ENCODE measurements around the gene FAM81B. TPM values are rescaled to one million over a fixed set of nuclear protein-coding genes. Genes with fewer than 3 reads are reported as not detected.

The FAM81B gene
- total RNA-seq, 1 experiment from 2014 or later = not detected

- ChIA-PET CTCF (no interaction called here), POLR2A (ENCODE audit: low non-redundant PET) (no interaction called here)
- Histone ChIP-seq H3K4me1 (ENCODE audit: insufficient read depth, low read length, poor library complexity, severe bottlenecking) (no peaks in the 10 kb centered on the region), H3K27me3 (replicated peaks; ENCODE audit: insufficient read depth, low read depth, low read length, poor library complexity) (no peaks in the 10 kb centered on the region), H3K9me3 (ENCODE audit: low read depth, low read length, poor library complexity, severe bottlenecking) (no peaks in the 10 kb centered on the region), H3K4me3 (ENCODE audit: low read depth, low read length, poor library complexity, severe bottlenecking) (no peak overlapping the region), H3K27ac (ENCODE audit: low read depth, low read length, poor library complexity, severe bottlenecking) (no peak overlapping the region), H3K36me3 (ENCODE audit: insufficient read depth, low read length, poor library complexity, severe bottlenecking) (no peaks in the 10 kb centered on the region)
- no peak for DNase-seq (ENCODE audit: low spot score)
- TF ChIP-seq CTCF (conservative IDR thresholded peaks at IDR 0.05; ENCODE audit: low read depth, low read length) = no peak
- no peak for TF ChIP-seq EZH2 (IDR thresholded peaks at IDR 0.05; ENCODE audit: borderline replicate concordance, low read depth, low read length, poor library complexity, severe bottlenecking)
- BruUV-seq (replicated peaks) = no TSS peak
- intact Hi-C loops (cut with micrococcal nuclease; ENCODE audit: unreplicated experiment) = no loop called here
Measured at GRCh38 chr5:95424016-95424415, 32.9 kb downstream of the FAM81B start.

GRCh38 chr5:95424526-95424925, 33.4 kb downstream of the FAM81B start:
- Histone ChIP-seq H3K27ac (ENCODE audit: low read depth, low read length, poor library complexity, severe bottlenecking) (no peak overlapping the region), H3K4me3 (ENCODE audit: low read depth, low read length, poor library complexity, severe bottlenecking) (no peak overlapping the region), H3K4me1 (ENCODE audit: insufficient read depth, low read length, poor library complexity, severe bottlenecking) (no peaks in the 10 kb centered on the region), H3K9me3 (ENCODE audit: low read depth, low read length, poor library complexity, severe bottlenecking) (no peaks in the 10 kb centered on the region), H3K27me3 (replicated peaks; ENCODE audit: insufficient read depth, low read depth, low read length, poor library complexity) (no peaks in the 10 kb centered on the region), H3K36me3 (ENCODE audit: insufficient read depth, low read length, poor library complexity, severe bottlenecking) (no peaks in the 10 kb centered on the region)
- no peak for DNase-seq (ENCODE audit: low spot score)
- CTCF ChIA-PET = no interaction called here
- intact Hi-C loops (cut with micrococcal nuclease; ENCODE audit: unreplicated experiment) = no loop called here
- no TSS peak for BruUV-seq (replicated peaks)
- TF ChIP-seq CTCF (conservative IDR thresholded peaks at IDR 0.05; ENCODE audit: low read depth, low read length) (no peak), EZH2 (IDR thresholded peaks at IDR 0.05; ENCODE audit: borderline replicate concordance, low read depth, low read length, poor library complexity, severe bottlenecking) (no peak)
- POLR2A ChIA-PET (ENCODE audit: low non-redundant PET) = no interaction called here

GRCh38 chr5:95426227-95426626, 35.1 kb downstream of the FAM81B start:
- no peak overlapping the region for H3K4me3 ChIP-seq (ENCODE audit: low read depth, low read length, poor library complexity, severe bottlenecking)
- no peaks in the 10 kb centered on the region for H3K4me1 ChIP-seq (ENCODE audit: insufficient read depth, low read length, poor library complexity, severe bottlenecking)
- H3K36me3 ChIP-seq (ENCODE audit: insufficient read depth, low read length, poor library complexity, severe bottlenecking) = no peaks in the 10 kb centered on the region
- no TSS peak for BruUV-seq (replicated peaks)
- TF ChIP-seq CTCF (conservative IDR thresholded peaks at IDR 0.05; ENCODE audit: low read depth, low read length) (no peak), EZH2 (IDR thresholded peaks at IDR 0.05; ENCODE audit: borderline replicate concordance, low read depth, low read length, poor library complexity, severe bottlenecking) (no peak)
- POLR2A ChIA-PET (ENCODE audit: low non-redundant PET) = no interaction called here
- intact Hi-C loops (cut with micrococcal nuclease; ENCODE audit: unreplicated experiment) = no loop called here
- H3K27me3 ChIP-seq (replicated peaks; ENCODE audit: insufficient read depth, low read depth, low read length, poor library complexity) = no peaks in the 10 kb centered on the region
- CTCF ChIA-PET = no interaction called here
- no peak overlapping the region for H3K27ac ChIP-seq (ENCODE audit: low read depth, low read length, poor library complexity, severe bottlenecking)
- H3K9me3 ChIP-seq (ENCODE audit: low read depth, low read length, poor library complexity, severe bottlenecking) = no peaks in the 10 kb centered on the region
- no peak for DNase-seq (ENCODE audit: low spot score)

All from A673 (cell line).